CD1c-positive myeloid dendritic cell (primary cell): ENCODE measurements around the gene WNT1.
A peak's percentile ranks its signal among the peaks of the same experiment; 100 is the strongest.

Experiments
- DNase-seq: peaks from one replicate; pipeline ENCODE4 v3.0.0-alpha.2; 2016; ENCODE audit errors: extremely low spot score

The WNT1 gene

DNA sequence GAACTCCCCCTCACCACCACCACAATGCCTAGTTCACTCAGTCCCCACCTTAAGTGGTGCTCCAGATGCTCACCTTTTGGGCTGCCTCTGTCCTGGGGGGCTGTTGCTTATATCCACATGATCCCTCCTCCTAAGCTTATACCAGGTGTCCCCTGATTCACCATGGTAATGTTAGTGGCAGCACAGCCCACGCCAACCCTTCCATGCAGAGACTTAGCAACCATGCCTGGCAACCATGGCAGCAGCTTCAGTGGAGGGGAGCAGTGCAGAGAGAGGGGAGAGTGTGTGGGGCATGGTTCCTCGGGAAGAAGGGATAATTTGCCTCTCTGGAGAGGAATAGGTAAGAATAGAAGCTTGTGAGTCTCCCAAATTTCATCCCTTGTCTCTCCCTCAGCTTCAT lies 22.2 kb downstream of the WNT1 start:
- no peak for DNase-seq

DNA sequence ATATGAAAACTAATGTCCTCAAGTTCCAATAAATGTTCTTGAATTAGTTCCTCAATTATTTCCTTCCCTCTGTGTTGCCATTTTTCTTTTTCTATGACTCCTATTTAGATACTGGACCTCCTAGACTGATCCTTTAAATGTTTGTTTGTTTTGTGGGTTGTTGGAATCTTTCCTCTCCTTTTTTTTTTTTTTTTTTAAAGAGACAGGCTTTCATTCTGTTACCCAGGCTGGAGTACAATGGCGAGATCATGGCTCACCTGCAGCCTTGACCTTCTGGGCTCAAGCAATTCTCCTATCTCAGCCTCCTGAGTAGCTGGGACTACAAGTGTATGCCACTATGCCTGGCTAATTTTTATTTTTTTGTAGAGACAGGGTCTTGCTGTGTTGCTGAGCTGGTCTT lies 30.8 kb downstream of the WNT1 start:
- DNase-seq: no peak

DNA sequence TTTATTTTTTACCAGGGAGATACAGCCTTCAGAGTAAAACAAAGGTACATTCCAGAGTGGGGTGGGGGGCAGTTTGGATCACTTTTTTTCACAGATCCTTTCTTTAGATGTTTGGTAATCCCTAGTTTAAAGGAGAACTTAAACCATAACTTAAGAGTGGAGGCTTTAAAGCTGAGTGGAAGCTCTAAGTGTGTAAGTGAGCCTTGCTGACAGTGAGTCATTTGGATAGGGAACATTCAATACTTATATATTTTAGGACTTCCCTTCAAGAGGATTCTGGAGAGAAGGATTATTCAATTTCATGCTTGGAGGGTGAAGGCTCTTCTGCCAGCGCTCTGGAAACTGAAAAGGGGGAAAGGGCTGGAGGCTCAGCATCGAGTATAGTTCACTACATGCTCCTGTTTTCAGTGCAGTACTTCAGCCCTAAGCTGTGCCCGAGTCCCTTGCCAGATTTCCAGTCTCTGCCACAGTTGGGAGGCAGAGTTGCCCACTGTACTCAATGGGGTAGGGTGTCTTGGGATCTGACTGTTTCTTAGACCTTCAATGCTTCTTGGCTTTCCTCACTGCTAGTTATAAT lies 32.1 kb downstream of the WNT1 start:
- DNase-seq: no peak

DNA sequence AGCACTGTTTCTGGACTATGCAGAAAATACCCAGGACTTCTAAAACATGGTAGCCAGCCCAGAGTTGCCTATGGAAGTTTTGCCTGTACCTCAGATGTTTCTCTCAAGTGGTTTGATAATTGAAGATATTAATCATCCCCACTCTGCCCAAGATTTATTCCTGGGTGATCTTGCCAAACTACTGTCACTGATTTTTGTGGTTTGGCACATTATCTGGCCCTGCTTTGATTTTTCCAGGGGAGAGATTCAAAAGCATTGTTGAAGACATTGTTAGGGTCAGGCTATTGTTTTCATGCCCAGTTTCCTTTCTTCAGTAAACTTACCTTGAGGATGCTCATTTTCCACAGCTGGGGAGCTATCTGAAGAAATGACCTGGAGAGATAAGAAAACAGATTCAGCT lies 34.6 kb downstream of the WNT1 start:
- DNase-seq: no peak

DNA sequence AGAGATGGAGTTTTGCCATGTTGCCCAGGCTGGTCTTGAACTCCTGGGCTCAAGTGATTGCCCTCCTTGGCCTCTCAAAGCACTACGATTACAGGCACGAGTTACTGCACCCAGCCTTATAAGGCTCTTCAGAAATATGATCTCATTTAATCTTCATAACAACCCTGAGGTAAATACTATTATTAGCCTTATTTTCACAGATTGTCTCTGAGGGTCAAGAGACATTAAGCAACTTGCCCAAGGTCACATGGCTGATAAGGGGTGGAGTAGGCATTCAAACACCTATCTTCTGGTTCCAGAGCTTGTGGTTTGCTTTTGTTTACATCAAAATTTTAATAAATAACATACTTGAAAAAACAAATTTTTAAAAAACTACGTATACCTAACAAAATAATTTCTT lies 35.3 kb downstream of the WNT1 start:
- DNase-seq: no peak

DNA sequence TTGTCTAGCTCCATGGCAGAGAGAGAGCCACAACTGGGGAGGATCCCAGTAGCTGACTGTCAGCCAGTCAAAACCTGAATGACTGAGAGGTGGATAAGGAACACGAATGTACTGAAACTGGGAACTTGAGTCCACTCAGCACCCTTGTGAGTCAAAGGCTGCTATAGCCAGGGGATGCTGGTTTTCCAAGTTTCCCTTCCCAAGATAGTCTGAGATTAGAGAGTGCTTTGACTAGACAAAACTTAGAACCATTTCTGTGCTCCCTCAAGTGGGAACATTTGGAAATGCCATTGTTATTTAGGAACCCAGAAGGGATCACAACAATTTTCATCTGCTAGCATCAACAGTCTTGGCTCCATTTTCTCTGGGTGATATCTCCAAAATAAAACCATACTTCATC lies 36.4 kb downstream of the WNT1 start:
- DNase-seq: no peak

DNA sequence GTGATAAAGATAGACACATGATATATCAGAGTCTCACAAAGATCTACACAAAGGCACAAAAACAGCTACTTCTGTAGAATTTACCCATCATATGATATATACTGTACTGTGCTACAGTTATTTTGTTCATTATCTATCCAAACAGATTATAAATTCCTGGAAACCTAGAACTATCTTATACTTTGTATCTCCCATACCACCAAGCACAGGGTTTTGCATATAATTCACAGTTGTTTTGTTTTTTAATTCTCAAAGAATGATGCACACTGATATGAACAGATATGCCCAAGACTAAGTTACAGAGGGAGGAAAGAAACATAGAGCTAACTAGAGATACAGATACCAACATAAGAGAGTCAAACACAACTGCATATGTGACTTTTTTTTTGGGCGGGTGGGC lies 37.1 kb downstream of the WNT1 start:
- no peak for DNase-seq

DNA sequence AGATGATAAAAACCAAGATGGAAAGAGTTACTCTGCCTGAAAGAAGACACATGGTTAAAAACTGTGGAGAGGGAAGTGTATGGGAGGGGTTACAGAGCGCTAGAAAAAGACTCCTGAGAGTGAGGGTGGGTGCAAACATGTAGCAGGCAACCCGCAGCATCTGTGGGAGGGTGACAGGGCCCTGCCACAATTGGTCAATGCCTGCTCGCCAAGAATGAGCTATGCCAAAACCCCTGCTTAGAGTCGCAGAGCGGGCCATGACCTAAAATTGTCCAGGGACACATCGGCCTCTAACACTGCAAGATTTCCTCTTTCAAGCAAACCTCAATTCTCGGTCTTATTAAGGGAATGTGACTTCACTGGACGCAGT lies 39.8 kb downstream of the WNT1 start:
- DNase-seq: peak; percentile 66

DNA sequence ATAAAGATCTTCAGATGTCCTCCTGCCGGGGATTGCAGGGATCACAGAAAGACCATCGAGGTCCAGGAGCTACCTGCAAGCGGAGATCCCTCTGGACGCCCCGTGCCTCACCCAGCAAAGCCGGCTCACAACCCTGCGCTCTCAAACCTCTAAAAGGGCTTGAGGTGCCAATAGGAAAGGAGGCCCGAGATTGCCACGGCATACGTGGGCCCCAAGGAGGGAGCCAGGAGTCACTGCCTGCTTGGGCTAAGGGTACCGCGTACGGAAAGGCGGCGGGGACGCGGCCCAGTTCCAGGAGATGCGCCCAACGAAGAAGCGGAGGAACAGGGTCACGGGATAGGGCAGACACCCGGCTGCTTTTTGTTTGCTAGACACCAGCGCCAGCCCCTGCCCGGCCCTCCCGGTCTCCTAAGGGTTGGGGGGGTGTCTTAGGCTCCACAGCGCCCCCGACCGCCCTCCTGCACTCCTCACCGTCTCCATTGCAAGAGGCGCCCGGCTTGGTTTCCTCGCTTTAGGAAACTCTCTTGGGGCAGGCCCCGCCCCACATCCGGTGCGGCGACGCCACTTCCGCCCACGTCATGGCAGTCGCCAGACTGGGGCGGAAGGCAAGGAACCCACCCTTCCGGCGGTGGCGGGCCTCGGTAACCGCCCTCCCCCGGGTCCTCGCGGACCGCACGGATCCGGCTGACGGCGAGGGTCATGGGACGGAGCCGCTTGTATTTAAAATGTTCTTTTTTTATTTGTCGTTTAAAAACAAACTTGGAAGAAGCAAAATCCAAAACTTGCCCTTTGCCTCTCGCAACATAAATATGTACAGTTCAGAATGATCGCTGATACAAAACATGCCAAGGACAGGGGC lies 40.4 kb downstream of the WNT1 start, which contains the start of gene PRKAG1:
TSS of gene PRKAG1 (minus strand) at position 516 of the 859 bp plus-strand sequence. CDS start at position 480, 36 bp downstream.
- DNase-seq: peak; percentile 98

DNA sequence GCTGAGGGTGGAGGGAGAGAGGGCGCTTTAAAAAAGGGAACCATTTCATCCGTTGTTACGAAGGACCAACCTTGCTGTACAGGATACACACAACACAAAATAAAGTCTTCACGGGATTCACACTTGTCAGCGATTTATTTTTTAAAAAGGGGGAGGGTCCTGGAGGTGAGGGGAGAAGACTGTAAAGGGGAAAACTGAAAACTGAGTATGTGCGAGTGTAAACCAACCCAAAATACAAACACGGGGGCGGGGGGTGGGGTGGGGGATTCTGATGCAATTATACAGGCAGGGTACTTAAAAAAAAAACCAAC lies 41.0 kb downstream of the WNT1 start:
- DNase-seq: no peak

DNA sequence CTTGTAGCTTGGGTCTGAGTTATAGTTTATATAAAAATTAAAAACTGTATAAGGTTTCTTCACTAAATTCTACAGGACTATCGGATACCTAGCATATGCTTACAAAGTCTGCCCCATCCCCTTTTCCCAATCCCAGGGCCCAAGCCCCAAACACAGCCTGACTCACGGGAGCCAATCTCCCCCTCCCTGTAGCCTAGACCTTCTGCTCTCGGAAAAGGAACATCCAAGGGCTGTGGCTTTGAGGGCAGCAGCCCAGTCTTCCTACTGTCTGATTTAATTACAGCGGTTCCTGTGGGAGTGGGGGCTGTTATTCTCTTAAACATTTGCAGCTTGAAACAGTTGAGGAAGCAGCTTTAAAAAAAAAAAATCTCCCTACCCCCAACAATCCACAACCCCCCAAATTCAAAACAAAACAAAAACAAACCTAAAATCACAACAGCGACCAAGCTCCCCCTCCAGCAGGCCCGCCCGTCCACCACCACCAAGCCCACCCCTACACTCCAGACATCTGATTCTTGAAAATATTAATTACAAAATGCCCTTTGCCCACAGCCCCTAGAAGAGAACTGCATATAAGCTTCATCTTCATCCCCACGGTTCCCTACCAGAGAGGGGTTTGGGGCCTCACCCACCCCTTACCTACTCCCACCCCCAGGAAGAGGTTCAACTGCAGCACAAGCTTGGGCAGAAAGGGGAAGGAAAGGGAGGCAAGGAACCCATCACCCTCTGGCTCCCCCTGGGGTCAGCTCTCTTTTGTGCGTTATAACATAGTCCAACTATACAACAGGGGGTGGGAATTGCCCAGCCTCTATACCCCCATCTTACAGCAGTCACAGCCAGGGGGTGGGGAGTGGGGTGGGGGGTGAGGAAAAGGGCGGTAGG lies 41.6 kb downstream of the WNT1 start:
- DNase-seq: peak; percentile 64

DNA sequence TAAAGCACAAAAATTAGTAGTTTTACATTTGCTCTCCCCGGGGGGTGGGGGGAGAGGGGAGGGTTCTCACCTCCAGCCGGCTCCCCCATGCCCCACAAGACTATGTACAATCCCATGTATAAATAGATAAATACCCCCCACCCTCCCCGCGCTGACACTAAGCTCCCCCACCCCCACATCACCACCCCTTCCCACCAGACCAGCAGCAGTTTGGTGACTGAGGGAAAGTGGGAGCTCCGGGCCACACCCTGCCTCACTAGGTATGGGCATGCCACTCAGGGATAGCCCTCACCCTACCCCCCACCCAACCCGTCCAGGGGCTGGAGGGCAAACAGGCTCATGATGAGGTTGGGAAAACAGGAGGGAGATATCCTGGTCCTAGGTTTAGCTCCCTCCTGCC lies 42.3 kb downstream of the WNT1 start:
- DNase-seq: no peak

DNA sequence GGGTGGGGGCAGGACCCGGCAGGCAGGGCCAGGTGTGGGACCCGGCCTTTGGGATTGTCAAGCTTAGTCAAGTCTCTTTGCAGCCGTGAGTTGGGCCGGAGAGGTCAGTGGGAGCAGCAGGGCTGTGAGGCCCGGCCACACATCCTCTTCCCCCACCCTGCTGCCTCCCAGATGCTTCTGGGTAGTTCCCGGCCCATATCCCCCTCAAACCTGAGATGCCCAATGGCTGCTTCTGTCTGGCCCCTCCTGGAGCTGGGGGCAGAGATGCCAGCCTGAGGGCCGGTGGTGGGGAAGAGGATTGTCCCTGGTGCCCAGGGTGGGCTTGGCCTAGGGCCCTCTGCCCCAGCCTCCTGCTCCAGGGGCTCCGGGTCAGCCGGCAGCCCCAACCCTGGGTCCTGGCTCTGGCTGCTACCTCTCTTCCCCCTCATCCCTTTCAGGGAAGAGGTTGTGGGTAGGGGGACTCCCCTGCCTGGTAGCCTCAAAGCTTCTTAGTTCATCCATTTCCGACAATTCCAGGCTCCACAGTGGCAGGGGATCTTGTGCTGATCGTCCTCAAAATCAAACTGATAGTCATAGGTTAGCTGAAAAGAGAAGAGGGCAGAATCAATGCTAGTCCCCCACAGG lies 43.3 kb downstream of the WNT1 start:
- no peak for DNase-seq

DNA sequence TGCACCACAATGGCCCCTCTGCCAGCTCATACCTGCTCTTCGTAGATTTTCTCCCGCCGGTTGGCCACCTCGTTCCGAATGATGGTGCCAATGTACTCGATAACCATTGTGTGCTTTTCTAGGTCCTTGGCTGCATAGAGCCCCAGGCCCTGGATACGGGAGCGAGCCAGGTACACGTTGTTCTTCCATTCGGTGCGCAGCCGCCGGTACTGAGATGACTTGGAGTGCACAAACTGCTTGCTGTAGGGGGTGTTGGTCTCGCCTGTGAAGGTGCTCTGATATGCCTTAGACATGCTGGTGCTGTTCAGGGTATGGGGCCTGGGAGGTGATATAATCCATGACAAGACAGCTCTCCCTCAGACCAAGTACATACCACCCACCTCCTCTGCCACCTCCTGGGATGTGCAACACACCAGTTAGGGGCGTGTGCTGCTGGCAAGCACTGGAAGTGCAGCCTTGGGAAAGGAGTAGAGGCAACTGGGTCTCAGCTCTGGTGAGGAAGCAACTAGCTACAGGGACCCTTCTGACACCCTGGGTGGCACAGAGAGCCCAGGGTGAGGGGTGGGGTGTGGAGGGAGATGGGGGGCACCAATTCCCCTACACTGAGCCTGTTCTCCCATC lies 44.5 kb downstream of the WNT1 start:
- no peak for DNase-seq

DNA sequence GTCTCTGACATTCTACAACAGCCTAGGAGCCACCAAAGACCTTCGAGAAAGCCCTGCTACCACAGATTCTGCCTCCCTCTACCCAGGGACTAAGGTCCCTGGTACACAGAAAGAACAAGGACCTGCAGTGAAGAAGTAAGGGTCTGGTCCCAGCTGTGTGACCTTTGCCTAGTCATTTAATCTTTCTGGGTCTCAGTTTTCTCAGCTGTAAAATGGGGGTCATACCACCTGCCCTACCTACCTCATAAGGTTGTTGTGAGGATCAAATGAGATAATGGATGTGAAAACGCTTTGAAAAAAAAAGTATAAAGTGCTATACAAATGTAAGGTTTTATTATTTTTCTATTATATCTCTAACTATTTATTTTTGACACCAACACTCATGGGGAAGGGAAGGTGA lies 45.7 kb downstream of the WNT1 start:
- no peak for DNase-seq

DNA sequence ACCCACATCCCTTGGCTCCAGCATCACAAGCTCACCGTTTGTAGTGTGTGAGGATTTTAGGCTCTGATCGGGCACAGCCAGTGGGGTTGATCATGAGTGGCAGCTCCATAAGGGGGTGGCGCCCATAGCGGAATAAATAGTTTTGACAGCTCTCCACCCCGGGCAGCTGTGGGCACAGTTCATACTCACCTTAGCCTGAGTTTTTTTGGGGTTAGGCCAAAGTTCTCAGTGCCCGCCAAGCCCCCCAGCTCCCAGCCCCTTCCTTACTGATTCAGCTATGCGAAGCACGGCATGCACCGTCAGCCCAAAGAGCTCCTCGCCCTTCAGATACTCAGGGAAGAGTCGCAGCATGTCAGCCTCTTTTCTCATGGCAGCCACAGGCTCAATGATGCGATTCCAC lies 46.4 kb downstream of the WNT1 start:
- no peak for DNase-seq

DNA sequence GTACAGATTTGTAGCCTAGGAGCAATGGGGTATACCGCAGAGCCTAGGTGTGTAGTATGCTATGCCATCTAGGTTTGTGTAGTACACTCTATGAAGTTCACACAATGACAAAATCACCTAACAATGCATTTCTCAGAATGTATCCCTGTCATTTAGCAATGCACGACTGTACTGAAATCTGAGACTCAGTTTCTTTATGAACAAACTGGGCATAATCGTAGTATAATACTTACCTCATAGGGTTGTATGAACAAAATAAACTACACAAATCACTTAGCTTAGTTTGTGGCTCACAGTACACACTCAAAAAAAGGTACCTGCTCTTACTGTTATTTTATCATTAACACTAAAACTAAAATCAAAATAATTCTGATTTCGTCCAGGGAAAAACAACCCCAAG lies 47.3 kb downstream of the WNT1 start:
- DNase-seq: no peak

DNA sequence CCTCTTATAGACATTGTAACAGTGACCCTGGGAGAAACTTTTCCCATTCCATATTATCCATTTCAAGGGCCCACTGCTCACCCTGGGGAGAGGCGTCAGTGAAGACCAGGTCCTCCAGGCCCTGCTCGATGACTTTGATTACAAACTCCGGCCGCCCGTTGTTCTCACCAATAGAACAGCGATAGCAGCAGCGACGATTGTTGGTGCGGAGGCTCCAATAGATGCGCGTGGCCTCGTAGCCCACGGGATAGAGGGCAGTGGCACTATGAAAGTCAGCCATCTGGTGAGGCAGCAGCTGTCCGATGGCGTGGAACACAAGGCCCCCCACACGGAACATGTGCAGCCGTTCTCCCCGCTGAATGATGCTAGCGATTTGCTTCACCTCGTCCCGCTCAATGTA lies 48.0 kb downstream of the WNT1 start:
- DNase-seq: no peak

DNA sequence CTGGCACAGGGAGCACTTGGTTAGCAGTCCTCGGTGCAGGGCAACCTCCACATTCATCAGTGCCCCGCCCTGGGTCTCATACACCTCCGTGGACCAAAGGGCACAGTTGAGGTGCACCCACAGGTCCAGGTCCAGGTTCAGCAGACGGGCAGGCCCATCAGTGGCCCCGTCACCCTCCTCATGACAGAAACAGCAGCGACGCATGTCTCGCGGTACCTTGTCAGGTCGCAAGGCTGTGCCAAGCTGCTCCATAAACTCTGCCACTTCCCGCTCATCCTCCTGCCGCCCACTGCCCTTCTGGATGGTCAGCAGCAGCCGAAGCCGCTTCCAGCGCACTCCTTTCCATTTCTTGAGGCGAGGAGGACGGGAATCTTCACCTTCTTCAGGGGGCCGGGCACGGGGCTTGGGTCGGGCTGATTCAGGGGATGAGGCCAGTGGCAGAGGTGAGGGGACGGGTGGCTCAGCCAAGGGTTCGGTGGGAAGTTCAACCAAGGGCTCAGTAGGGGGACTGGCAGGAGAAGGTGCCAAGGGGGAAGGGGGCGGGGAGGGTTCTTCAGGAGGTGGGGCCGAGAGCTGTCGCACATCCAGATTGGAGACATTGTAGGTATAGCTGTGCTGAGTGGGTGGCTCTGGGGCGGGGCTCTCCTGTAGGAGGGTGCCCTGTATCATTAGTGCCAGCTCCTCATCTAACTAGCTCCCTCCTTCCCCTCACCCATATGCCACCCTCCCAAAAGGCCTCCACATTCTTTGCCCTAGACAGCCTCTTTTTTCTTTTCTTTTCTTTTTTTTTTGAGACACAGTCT lies 48.8 kb downstream of the WNT1 start:
- DNase-seq: no peak

DNA sequence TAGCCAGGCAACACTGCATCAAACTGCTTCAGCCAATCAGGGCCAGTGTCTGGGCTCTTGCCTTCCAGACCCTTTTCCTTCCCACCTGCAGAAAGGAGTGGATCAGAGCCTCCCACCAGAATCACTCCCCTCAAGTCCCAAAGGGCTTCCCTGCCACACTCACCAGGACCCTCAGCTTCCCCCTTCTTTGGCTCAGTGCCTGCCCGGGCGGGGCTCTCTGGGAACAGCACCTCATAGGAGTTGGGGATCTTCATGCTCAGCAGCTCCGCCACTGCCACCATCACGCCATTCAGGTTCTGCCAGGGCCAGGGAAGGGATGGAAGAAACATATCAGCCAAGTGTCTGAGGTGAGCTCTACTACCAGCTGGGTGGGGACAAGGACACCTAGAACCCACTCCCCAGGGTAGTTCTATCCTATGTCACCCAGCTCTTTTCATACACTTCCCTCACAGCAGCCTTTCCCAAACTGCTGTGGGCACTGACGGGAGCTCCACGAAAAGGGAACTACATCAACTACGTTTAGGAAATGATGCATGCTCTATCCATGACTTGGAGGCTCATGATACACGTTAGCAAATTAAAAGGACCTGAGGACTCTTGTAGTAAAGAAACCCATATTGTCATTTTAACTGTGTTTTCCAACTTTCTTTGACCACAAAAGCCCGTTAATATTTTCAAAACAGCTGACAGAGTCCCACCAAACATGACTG lies 49.9 kb downstream of the WNT1 start:
- DNase-seq: peak; percentile 34
